Measurements from ENCODE around the gene RAB31. TPM values are rescaled to one million over a fixed set of nuclear protein-coding genes. Genes with fewer than 3 reads are reported as not detected.
A peak's percentile ranks its signal among the peaks of the same experiment; 100 is the strongest.

Gene RAB31
- total and polyA plus RNA-seq, 10 donors = 12.3 to 112 (median 72.6) TPM

DNA sequence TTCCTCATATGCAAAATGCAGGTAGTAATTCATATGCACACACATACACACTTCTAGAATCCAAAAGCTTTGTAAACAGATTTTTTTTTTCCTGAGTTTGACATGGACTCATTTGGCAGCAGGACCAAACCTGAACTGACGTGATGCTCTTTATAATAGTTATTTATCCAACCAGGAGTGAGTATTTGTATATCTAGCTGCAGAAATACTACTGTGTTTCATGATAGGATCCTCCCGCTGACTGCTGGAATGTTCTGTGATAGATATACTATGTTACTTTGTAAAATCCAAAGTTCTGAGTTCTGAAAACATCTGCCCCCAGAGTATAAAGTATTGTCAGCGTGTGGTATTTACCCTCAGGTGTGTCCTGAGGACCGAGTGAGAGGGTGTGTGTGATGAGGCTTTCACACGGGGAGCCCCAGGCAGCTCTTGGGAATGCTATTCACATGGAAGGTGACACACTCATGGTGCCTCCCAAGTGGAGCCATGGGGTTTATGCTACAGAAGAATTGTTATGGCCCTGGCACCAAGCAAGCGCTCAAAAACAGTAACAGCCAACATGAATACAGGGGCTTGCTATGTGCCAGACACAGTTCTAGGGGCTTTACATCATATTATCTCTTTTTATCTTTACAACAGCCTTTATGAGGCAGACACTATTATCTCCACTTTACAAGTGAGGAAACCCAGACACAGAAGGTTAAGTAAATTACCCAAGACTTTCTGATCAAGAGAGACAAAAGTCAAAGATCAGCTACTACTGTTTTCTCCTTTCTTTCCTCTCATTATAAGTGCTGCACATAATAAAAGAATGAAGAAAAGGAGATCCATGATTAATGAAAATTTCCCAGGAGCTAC lies 161.0 kb downstream of the RAB31 start:
- Histone ChIP-seq H3K4me1 (peaks cover 0 to 24% (median 15%) of the 10 kb centered on the region in 6 donors), H3K9me3 (peaks cover 3 to 22% (median 16%) of the 10 kb centered on the region in 8 donors), H3K36me3 (no peaks in the 10 kb centered on the region), H3K27ac (peak overlapping the region in 4 of 8 donors; percentile 36 to 76 (median 60)), H3K4me3 (no peak overlapping the region), H3K27me3 (replicated peaks in 1 of 7) (no peaks in the 10 kb centered on the region)
- intact Hi-C loops (cut with DNase I; ENCODE audit: low total_unique reads) = no loop called here
- TF ChIP-seq, protein P1, sequence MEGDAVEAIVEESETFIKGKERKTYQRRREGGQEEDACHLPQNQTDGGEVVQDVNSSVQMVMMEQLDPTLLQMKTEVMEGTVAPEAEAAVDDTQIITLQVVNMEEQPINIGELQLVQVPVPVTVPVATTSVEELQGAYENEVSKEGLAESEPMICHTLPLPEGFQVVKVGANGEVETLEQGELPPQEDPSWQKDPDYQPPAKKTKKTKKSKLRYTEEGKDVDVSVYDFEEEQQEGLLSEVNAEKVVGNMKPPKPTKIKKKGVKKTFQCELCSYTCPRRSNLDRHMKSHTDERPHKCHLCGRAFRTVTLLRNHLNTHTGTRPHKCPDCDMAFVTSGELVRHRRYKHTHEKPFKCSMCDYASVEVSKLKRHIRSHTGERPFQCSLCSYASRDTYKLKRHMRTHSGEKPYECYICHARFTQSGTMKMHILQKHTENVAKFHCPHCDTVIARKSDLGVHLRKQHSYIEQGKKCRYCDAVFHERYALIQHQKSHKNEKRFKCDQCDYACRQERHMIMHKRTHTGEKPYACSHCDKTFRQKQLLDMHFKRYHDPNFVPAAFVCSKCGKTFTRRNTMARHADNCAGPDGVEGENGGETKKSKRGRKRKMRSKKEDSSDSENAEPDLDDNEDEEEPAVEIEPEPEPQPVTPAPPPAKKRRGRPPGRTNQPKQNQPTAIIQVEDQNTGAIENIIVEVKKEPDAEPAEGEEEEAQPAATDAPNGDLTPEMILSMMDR (IDR thresholded peaks at IDR 0.05 in 8 of 11, conservative IDR thresholded peaks at IDR 0.05 in 3 of 11) = no peak
- TF ChIP-seq POLR2A (IDR thresholded peaks at IDR 0.05) (no peak), POLR2AphosphoS5 (IDR thresholded peaks at IDR 0.05) (no peak)
- no peak for DNase-seq
- WGBS, 5 donors = 67 to 83% (median 73%) methylated on average over 6 of the region's 6 CpGs

DNA sequence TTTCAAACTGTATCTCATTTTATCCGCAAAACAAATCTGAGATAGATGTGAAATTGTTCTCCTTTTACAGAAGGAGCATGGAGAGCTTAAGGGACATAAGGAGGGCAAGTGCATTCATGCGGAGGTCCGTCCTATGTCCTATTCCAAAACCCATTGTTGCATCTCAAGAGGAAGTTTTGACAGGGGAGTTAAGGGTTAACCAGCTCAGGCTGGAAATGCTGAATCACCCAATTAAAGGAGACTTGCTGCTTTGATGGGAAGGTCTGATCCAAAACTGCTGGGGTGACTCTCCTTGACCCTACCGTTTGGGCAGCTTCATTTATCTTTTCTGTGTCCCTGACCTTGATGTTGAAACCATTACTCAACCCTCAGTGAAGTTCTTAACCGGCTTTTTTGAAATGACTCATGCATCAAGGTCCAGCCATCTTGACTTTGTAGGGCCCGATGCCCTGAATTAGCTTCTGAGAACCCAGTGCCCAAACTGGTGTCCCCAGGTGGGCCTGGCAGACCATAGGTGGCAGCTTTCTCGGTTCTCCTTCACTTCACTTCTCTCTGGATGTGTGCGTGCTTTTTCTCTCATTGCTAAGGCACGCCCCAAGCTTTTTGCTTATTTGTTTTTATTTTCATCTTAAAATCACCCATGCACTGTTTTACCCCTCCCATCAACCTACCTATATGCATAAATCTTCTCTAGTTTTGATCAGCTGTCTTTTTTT lies 161.8 kb downstream of the RAB31 start:
- H3K9me3 ChIP-seq = peaks cover 3 to 20% (median 15%) of the 10 kb centered on the region in 8 donors
- H3K36me3 ChIP-seq = no peaks in the 10 kb centered on the region
- 52 to 64% (median 63%) methylated on average over 7 to 9 of the region's 9 CpGs for WGBS, 5 donors
- H3K27ac ChIP-seq = peak overlapping the region in 5 of 8 donors; percentile 15 to 76 (median 48)
- DNase-seq = no peak
- H3K27me3 ChIP-seq (replicated peaks in 1 of 7) = no peaks in the 10 kb centered on the region
- intact Hi-C loops (cut with DNase I; ENCODE audit: low total_unique reads) = no loop called here
- H3K4me1 ChIP-seq = peaks cover 0 to 24% (median 15%) of the 10 kb centered on the region in 6 donors
- TF ChIP-seq, protein P1 (IDR thresholded peaks at IDR 0.05 in 8 of 11, conservative IDR thresholded peaks at IDR 0.05 in 3 of 11) = no peak
- TF ChIP-seq POLR2A (IDR thresholded peaks at IDR 0.05) = no peak
- peak in 1 of 3 donors; percentile 47 for TF ChIP-seq POLR2AphosphoS5 (IDR thresholded peaks at IDR 0.05)
- H3K4me3 ChIP-seq = no peak overlapping the region

DNA sequence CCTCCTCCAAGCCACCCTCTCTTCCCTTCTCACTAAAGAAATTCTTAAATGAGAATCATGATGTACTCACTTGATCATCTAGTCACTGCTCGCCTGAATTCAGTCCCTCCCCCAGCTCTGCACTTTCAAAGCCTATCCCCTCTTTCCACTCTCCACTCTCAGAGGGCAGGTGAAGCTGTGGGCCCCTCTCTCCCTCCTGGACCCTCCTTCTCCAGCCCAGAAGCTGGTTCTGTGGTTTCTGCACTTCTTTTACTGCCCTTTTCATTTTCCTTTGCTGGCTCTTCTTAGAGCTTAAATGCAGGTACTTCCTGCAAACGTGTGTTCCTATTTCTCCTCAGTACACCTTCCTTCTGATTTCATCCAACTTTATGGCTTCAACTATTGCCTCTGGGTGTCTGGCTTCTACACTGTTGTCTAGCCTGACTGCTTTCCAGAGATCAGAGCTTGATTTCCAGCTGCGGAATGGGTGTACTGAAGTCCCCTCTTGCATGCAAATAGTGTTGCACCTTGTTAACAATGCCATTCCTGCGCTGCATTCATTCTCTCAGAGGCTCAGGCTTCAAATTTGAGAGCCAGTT lies 162.4 kb downstream of the RAB31 start:
- 63 to 85% (median 71%) methylated on average over 4 of the region's 4 CpGs for WGBS, 5 donors
- peaks cover 1 to 14% (median 9%) of the 10 kb centered on the region in 8 donors for H3K9me3 ChIP-seq
- H3K27ac ChIP-seq = peak overlapping the region in 4 of 8 donors; percentile 36 to 76 (median 60)
- intact Hi-C loops (cut with DNase I; ENCODE audit: low total_unique reads) = no loop called here
- no peak overlapping the region for H3K4me3 ChIP-seq
- peaks cover 0 to 24% (median 15%) of the 10 kb centered on the region in 6 donors for H3K4me1 ChIP-seq
- no peaks in the 10 kb centered on the region for H3K27me3 ChIP-seq (replicated peaks in 1 of 7)
- TF ChIP-seq POLR2A (IDR thresholded peaks at IDR 0.05) (no peak), POLR2AphosphoS5 (IDR thresholded peaks at IDR 0.05) (no peak)
- TF ChIP-seq, protein P1 (IDR thresholded peaks at IDR 0.05 in 8 of 11, conservative IDR thresholded peaks at IDR 0.05 in 3 of 11) = no peak
- DNase-seq = no peak
- no peaks in the 10 kb centered on the region for H3K36me3 ChIP-seq
